ENCODE results near the gene ZDHHC19.
"Not testable (repeated sequence)": the region's sequence is repeated elsewhere in the genome, so short reads cannot be mapped to it uniquely, and the experiment has no call there.

The ZDHHC19 gene

DNA sequence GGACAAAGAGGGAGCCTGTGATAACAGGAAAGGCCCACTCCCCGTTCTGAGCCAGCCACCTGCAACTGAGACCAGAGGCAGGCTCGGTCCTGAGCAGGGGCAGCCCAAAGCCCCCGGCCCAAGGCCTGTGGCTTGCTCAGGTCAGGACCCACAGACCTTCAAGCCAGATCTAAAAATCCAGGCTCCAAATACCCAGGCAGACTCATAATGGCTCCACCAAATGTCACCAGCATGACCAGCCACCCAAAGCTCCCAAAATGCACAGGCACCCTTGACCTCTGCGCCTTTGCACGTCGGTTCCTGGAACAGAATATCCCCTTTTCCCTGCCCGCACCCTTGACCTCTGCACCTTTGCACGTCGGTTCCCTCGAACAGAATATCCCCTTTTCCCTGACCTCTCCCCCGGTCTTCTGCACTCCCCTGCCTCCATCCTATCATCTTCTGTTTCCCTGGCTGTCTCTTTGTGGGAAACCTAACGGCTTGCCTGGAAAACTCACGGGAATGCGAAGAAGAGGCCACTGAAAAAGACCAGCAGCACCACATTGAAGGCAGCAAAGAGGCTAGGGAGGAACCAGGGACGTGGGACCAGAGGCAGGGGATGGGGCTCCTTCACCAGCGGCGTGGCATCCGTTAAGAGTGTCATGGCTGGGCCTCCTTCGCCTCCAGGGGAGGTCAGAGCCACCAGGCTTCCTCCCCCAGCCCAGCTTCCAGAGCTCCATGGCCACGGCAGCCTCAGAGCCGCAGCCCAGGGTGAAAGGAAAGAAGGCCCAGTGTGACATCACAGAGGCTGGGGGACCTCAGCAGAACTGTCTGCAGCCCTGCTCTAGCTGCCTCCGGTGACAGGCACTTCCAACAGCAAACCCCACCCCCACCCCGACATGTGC, at the start of gene ZDHHC19:
TSS of gene ZDHHC19 (minus strand) at position 728 of the 884 bp plus-strand sequence. CDS start at position 643, 85 bp downstream.
- no peak within 1 kb of the TSS for H3K4me3 ChIP-seq (ENCODE audit: low read length)
- DNase-seq (ENCODE audit: low read depth, low spot score) = no peak
- WGBS (ENCODE audit: insufficient coverage, insufficient read length) = no CpG with 5 or more reads among the region's 23 CpGs
- H3K27ac ChIP-seq (ENCODE audit: low read length) = no peak within 1 kb of the TSS
- peaks cover 3% of the 10 kb centered on the region for H3K4me1 ChIP-seq (ENCODE audit: control insufficient read depth, insufficient read depth, low read length)
- H3K9me3 ChIP-seq (ENCODE audit: control insufficient read depth, insufficient read depth, low read length) = no peaks in the 10 kb centered on the region
- H3K27me3 ChIP-seq (ENCODE audit: control insufficient read depth, insufficient read depth, low read length) = peaks cover 3% of the 10 kb centered on the region; the same call in 1 of the 2 replicates
- H3K36me3 ChIP-seq (ENCODE audit: control insufficient read depth, insufficient read depth, low read length) = no peaks in the 10 kb centered on the region

GRCh38 chr3:196260784-196261183, 49.6 kb upstream of the ZDHHC19 start:
- Histone ChIP-seq H3K36me3 (ENCODE audit: control insufficient read depth, insufficient read depth, low read length) (no peaks in the 10 kb centered on the region; the same call in 1 of the 2 replicates), H3K27me3 (ENCODE audit: control insufficient read depth, insufficient read depth, low read length) (no peaks in the 10 kb centered on the region), H3K27ac (ENCODE audit: low read length) (no peak overlapping the region), H3K9me3 (ENCODE audit: control insufficient read depth, insufficient read depth, low read length) (no peaks in the 10 kb centered on the region), H3K4me1 (ENCODE audit: control insufficient read depth, insufficient read depth, low read length) (no peaks in the 10 kb centered on the region), H3K4me3 (ENCODE audit: low read length) (no peak overlapping the region)
- no peak for DNase-seq (ENCODE audit: low read depth, low spot score)
- no CpG with 5 or more reads among the region's 4 CpGs for WGBS (ENCODE audit: insufficient coverage, insufficient read length)

DNA sequence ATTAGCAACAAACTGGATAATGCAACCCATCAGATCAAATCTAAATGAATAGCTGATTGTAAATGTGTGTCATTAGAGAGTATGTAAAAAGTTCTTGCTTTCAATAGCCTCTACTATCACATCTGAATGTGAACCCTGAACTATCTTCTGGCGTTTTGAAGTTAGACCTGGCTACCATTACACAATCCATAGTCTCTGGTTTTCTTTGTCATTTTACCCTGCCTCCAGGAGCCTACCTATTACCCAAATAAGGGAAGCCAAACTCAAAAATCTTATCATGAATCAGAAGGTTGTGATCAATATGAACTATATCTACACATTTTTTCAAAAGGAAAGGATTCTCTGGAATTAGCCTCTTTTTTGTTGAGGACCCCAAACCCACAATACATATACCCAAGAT, 44.6 kb upstream of the ZDHHC19 start:
- Histone ChIP-seq H3K4me3 (ENCODE audit: low read length) (no peak overlapping the region), H3K27me3 (ENCODE audit: control insufficient read depth, insufficient read depth, low read length) (no peaks in the 10 kb centered on the region), H3K9me3 (ENCODE audit: control insufficient read depth, insufficient read depth, low read length) (no peaks in the 10 kb centered on the region), H3K36me3 (ENCODE audit: control insufficient read depth, insufficient read depth, low read length) (no peaks in the 10 kb centered on the region; the same call in 1 of the 2 replicates), H3K27ac (ENCODE audit: low read length) (no peak overlapping the region), H3K4me1 (ENCODE audit: control insufficient read depth, insufficient read depth, low read length) (no peaks in the 10 kb centered on the region)
- DNase-seq (ENCODE audit: low read depth, low spot score) = no peak
- no CpG with 5 or more reads among the region's 1 CpG for WGBS (ENCODE audit: insufficient coverage, insufficient read length)

GRCh38 chr3:196254376-196255283, 43.4 kb upstream of the ZDHHC19 start:
- WGBS (ENCODE audit: insufficient coverage, insufficient read length) = 100% methylated on average over 1 of the region's 5 CpGs
- H3K36me3 ChIP-seq (ENCODE audit: control insufficient read depth, insufficient read depth, low read length) = no peaks in the 10 kb centered on the region; the same call in 1 of the 2 replicates
- H3K27ac ChIP-seq (ENCODE audit: low read length) = no peak overlapping the region
- no peaks in the 10 kb centered on the region for H3K4me1 ChIP-seq (ENCODE audit: control insufficient read depth, insufficient read depth, low read length)
- DNase-seq (ENCODE audit: low read depth, low spot score) = no peak
- no peaks in the 10 kb centered on the region for H3K27me3 ChIP-seq (ENCODE audit: control insufficient read depth, insufficient read depth, low read length)
- no peaks in the 10 kb centered on the region for H3K9me3 ChIP-seq (ENCODE audit: control insufficient read depth, insufficient read depth, low read length)
- H3K4me3 ChIP-seq (ENCODE audit: low read length) = no peak overlapping the region

- DNase-seq (ENCODE audit: low read depth, low spot score) = no peak
- Histone ChIP-seq H3K4me1 (ENCODE audit: control insufficient read depth, insufficient read depth, low read length) (no peaks in the 10 kb centered on the region), H3K9me3 (ENCODE audit: control insufficient read depth, insufficient read depth, low read length) (no peaks in the 10 kb centered on the region), H3K27me3 (ENCODE audit: control insufficient read depth, insufficient read depth, low read length) (no peaks in the 10 kb centered on the region), H3K36me3 (ENCODE audit: control insufficient read depth, insufficient read depth, low read length) (peaks cover 2% of the 10 kb centered on the region; the same call in 1 of the 2 replicates), H3K4me3 (ENCODE audit: low read length) (no peak overlapping the region), H3K27ac (ENCODE audit: low read length) (no peak overlapping the region)
- no CpG with 5 or more reads among the region's 16 CpGs for WGBS (ENCODE audit: insufficient coverage, insufficient read length)
These were observed 40.7 kb upstream of the ZDHHC19 start for GRCh38 chr3:196251918-196252317.

DNA sequence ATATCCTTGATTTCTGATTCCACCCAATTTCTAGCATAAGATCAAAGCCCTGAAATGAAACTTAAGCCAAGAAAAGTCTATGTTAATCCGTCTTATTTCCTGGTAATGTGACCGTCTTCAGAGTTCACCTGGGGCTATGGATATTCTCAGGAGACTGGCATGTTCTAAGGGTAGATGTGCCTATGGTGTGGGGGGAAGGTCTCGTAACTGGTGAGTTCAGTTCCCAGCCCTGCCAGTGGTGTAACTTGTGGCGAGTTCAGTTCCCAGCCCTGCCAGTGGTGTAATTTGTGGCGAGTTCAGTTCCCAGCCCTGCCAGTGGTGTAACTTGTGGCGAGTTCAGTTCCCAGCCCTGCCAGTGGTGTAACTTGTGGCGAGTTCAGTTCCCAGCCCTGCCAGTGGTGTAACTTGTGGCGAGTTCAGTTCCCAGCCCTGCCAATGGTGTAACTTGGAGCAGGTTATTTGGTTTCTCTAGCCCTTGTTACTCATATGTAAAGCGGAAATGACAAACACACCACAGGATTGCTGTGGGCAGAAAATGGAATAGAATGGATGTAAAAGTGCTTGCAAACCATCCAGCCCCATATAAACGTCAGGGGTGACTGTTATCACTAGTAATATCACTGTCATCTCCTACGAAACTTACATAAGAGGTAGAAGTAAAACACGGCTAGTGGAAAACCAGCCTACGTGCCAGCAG, 35.6 kb upstream of the ZDHHC19 start:
- H3K27ac ChIP-seq (ENCODE audit: low read length) = no peak overlapping the region
- no peak for DNase-seq (ENCODE audit: low read depth, low spot score)
- H3K36me3 ChIP-seq (ENCODE audit: control insufficient read depth, insufficient read depth, low read length) = peaks cover 4% of the 10 kb centered on the region; the same call in 1 of the 2 replicates
- H3K27me3 ChIP-seq (ENCODE audit: control insufficient read depth, insufficient read depth, low read length) = no peaks in the 10 kb centered on the region
- no peak overlapping the region for H3K4me3 ChIP-seq (ENCODE audit: low read length)
- no CpG with 5 or more reads among the region's 13 CpGs for WGBS (ENCODE audit: insufficient coverage, insufficient read length)
- H3K9me3 ChIP-seq (ENCODE audit: control insufficient read depth, insufficient read depth, low read length) = no peaks in the 10 kb centered on the region
- H3K4me1 ChIP-seq (ENCODE audit: control insufficient read depth, insufficient read depth, low read length) = no peaks in the 10 kb centered on the region

GRCh38 chr3:196244166-196244565, 33.0 kb upstream of the ZDHHC19 start:
- H3K36me3 ChIP-seq (ENCODE audit: control insufficient read depth, insufficient read depth, low read length); H3K4me1 ChIP-seq (ENCODE audit: control insufficient read depth, insufficient read depth, low read length): not testable (repeated sequence)
- no CpG with 5 or more reads among the region's 34 CpGs for WGBS (ENCODE audit: insufficient coverage, insufficient read length)

DNA sequence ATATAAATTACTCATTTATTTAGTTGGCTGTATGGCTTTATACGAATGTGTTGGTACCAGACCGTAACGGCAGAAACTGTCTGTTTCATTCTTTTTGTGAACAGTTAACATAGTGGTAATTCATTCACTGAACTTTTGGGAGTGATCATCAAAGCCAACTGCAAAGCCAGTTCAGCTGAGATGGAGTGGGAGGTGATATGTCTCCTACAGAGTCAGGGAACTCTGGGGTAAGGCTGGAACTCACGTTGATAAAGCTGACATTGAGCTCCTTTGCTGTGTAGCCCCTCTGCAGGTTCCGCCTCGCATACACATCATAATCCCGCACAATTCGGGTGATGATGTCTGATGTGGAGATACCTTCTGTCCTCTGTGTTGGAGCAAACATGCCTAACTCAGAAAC, 30.5 kb upstream of the ZDHHC19 start:
- no peaks in the 10 kb centered on the region for H3K27me3 ChIP-seq (ENCODE audit: control insufficient read depth, insufficient read depth, low read length)
- no peak overlapping the region for H3K4me3 ChIP-seq (ENCODE audit: low read length)
- no peak for DNase-seq (ENCODE audit: low read depth, low spot score)
- H3K27ac ChIP-seq (ENCODE audit: low read length) = no peak overlapping the region
- no peaks in the 10 kb centered on the region for H3K9me3 ChIP-seq (ENCODE audit: control insufficient read depth, insufficient read depth, low read length)
- peaks cover 3% of the 10 kb centered on the region; the same call in 1 of the 2 replicates for H3K36me3 ChIP-seq (ENCODE audit: control insufficient read depth, insufficient read depth, low read length)
- no CpG with 5 or more reads among the region's 8 CpGs for WGBS (ENCODE audit: insufficient coverage, insufficient read length)
- H3K4me1 ChIP-seq (ENCODE audit: control insufficient read depth, insufficient read depth, low read length) = no peaks in the 10 kb centered on the region

More at GRCh38 chr3:196244166-196244565, 33.0 kb upstream of the ZDHHC19 start:
- not testable (repeated sequence) for H3K27ac ChIP-seq (ENCODE audit: low read length); H3K27me3 ChIP-seq (ENCODE audit: control insufficient read depth, insufficient read depth, low read length); H3K4me3 ChIP-seq (ENCODE audit: low read length); DNase-seq (ENCODE audit: low read depth, low spot score); H3K9me3 ChIP-seq (ENCODE audit: control insufficient read depth, insufficient read depth, low read length)

DNA sequence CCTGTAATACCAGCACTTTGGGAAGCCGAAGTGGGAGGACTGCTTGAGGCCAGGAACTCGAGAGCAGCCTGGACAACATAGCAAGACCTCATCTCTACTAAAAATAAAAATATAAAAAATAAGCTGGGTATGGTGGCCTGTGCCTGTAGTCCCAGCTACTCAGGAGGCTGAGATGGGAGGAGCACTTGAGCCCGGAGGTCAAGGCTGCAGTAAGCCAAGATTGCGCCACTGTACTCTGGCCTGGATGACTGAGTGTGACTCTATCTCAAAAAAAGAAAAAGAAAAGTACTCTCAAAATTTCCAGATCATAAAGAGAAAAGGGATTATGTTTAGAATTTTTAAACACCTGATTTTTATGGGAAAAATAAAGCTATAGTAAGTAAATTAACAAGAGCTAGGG, 29.2 kb upstream of the ZDHHC19 start:
- Histone ChIP-seq H3K27ac (ENCODE audit: low read length) (no peak overlapping the region), H3K36me3 (ENCODE audit: control insufficient read depth, insufficient read depth, low read length) (peaks cover 3% of the 10 kb centered on the region; the same call in 1 of the 2 replicates), H3K27me3 (ENCODE audit: control insufficient read depth, insufficient read depth, low read length) (no peaks in the 10 kb centered on the region), H3K4me3 (ENCODE audit: low read length) (no peak overlapping the region), H3K9me3 (ENCODE audit: control insufficient read depth, insufficient read depth, low read length) (no peaks in the 10 kb centered on the region), H3K4me1 (ENCODE audit: control insufficient read depth, insufficient read depth, low read length) (no peaks in the 10 kb centered on the region)
- DNase-seq (ENCODE audit: low read depth, low spot score) = no peak
- no CpG with 5 or more reads among the region's 4 CpGs for WGBS (ENCODE audit: insufficient coverage, insufficient read length)
